COLO829 (cell line): Measurements from ENCODE around the gene STK32A.

Source experiments
- DNase-seq: peaks from one replicate; pipeline ENCODE4 v3.0.0; 2012; ENCODE audit warnings: low spot score

STK32A gene

GRCh38 chr5:147391781-147392180 lies 157.0 kb downstream of the STK32A start:
- DNase-seq, result peak; percentile 38

- no peak for DNase-seq
These were observed 159.2 kb downstream of the STK32A start for GRCh38 chr5:147393874-147394672.

- DNase-seq, result no peak
These were observed 161.4 kb downstream of the STK32A start for GRCh38 chr5:147396070-147396823.

GRCh38 chr5:147397616-147398015 lies 162.8 kb downstream of the STK32A start:
- no peak for DNase-seq

- DNase-seq, result no peak
These were observed 164.0 kb downstream of the STK32A start for GRCh38 chr5:147398860-147399259.

- no peak for DNase-seq
These were observed 165.4 kb downstream of the STK32A start for GRCh38 chr5:147400126-147400809.

GRCh38 chr5:147400881-147401280 lies 166.1 kb downstream of the STK32A start:
- DNase-seq, result no peak

- DNase-seq, result no peak
These were observed 169.1 kb downstream of the STK32A start for GRCh38 chr5:147403651-147404640.

GRCh38 chr5:147404706-147405105 lies 169.9 kb downstream of the STK32A start:
- no peak for DNase-seq

- no peak for DNase-seq
These were observed 171.8 kb downstream of the STK32A start for GRCh38 chr5:147406636-147407035.

GRCh38 chr5:147407094-147407681 lies 172.4 kb downstream of the STK32A start:
- no peak for DNase-seq

GRCh38 chr5:147408980-147409379 lies 174.2 kb downstream of the STK32A start:
- DNase-seq, result no peak

GRCh38 chr5:147410496-147411358 lies 175.9 kb downstream of the STK32A start:
- no peak for DNase-seq

- DNase-seq, result no peak
These were observed 176.8 kb downstream of the STK32A start for GRCh38 chr5:147411359-147412319.

- no peak for DNase-seq
These were observed 177.7 kb downstream of the STK32A start for GRCh38 chr5:147412561-147412960.

- DNase-seq, result no peak
These were observed 178.4 kb downstream of the STK32A start for GRCh38 chr5:147413266-147413665.

- no peak for DNase-seq
These were observed 180.8 kb downstream of the STK32A start for GRCh38 chr5:147415651-147416050.

- DNase-seq, result no peak
These were observed 182.4 kb downstream of the STK32A start for GRCh38 chr5:147417135-147417813.
